Stimulated activated CD8-positive, alpha-beta memory T cell treated with anti-CD3 and anti-CD28 coated beads, Interleukin-12 subunit alpha, Interleukin-12 subunit beta, amount 100 ng/mL, for 4 hours (primary cell): ENCODE measurements around the gene CBR4.
"Not testable (repeated sequence)": the region's sequence is repeated elsewhere in the genome, so short reads cannot be mapped to it uniquely, and the experiment has no call there.

Source experiments
- DNase-seq: peaks from one replicate; pipeline ENCODE4 v3.0.0-alpha.2; 2020; ENCODE audit warnings: low read depth

Gene CBR4

DNA sequence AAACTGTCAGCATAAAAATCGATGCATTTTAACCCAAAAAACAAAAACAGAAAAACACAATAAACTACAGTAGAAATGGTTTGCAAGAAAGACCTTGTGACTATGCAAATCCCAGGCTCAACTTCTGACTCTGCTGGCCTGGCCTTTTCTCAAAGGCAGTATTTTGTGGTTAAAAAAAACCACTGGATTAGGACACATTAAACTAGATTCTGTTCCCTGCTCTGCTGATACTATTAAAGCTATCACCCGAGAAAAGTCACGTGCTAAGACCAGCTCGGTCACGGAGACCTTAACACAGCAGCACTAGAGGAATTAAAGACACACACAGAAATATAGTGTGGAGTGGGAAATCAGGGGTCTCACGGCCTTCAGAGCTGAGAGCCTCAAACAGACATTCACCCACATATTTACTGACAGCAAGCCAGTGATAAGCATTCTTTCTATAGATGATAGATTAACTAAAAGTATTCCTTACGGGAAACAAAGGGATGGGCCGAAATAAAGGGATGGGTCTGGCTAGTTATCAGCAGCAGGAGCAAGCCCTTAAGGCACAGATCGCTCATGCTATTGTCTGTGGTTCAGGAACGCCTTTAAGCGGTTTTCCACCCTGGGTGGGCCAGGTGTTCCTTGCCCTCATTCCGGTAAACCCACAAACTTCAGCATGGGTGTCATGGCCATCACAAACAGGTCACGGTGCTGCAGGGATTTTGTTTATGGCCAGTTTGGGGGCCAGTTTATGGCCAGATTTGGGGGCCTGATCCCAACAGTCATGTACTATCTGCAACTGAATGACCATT lies 16.1 kb downstream of the CBR4 start:
- DNase-seq: no peak

DNA sequence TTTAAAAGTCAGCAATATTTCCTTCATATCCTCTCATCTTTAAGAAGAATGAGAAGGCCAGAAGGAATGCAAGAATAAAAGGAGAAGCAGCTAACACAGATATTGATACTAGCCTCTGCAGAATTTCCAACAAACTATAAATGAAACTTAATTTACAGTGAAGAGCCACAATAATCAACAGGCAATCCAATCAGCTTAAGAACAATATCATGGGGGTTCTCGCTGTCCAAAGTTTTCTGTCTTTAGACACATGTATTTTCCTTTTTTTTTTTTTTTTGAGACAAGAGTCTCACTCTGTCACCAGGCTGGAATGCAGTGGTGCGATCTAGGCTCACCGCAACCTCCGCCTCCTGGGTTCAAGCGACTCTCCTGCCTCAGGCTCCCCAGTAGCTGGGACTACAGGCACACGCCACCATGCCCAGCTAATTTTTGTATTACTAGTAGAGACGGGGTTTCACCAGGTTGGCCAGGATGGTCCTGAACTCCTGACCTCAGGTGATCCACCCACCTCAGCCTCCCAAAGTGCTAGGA lies 17.0 kb downstream of the CBR4 start:
- not testable (repeated sequence) for DNase-seq

DNA sequence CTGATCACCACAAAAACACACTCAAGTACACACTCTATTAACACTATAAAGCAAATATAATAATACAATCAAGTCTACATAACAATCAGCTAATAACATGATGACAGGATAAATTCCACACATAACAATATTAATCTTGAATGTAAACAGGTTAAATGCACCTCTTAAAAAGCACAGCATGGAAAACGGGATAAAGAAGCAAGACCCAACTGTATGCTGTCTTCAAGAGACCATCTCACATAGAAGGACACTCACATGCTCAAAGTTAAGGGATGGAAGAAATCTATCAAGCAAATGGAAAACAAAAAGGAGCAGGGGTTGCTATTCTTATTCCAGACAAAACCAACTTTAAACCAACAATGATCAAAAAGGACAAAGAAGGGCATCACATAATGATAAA lies 28.1 kb downstream of the CBR4 start:
- no peak for DNase-seq

DNA sequence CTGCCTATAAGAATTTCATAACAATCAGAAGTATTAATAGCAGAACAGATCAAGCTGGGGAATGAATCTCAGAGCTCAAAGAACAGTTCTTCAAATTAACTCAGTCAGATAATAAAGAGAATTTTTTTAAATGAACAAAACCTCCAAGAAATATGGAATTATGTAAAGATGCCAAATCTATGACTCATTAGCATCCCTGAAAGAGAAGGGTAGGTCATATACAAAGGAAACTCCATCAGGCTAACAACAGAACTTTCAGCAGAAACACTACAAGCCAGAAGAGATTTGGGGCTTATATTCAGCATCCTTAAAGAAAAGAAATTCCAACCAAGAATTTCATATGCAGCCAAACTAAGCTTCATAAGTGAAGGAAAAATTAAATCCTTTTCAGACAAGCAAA lies 28.6 kb downstream of the CBR4 start:
- no peak for DNase-seq

DNA sequence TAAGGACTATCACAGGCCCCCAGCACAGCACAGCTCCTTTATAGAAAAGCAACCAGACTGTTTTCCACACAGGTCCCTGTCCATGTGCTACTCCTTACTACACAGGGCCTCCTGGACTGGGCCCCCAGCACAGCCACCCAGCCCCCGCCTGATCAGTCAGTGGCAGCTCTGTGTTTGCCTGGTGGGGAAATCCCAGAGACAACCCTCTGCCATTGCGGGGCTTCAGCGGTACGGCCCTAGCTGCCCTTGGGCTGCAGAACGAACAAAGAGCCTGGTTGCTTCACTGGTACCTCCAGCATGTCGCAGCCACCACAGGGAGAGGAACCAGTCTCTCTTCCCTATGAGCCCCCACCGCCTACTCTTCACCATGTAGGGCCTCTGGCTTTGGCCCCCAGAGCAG lies 30.7 kb downstream of the CBR4 start:
- DNase-seq: no peak

DNA sequence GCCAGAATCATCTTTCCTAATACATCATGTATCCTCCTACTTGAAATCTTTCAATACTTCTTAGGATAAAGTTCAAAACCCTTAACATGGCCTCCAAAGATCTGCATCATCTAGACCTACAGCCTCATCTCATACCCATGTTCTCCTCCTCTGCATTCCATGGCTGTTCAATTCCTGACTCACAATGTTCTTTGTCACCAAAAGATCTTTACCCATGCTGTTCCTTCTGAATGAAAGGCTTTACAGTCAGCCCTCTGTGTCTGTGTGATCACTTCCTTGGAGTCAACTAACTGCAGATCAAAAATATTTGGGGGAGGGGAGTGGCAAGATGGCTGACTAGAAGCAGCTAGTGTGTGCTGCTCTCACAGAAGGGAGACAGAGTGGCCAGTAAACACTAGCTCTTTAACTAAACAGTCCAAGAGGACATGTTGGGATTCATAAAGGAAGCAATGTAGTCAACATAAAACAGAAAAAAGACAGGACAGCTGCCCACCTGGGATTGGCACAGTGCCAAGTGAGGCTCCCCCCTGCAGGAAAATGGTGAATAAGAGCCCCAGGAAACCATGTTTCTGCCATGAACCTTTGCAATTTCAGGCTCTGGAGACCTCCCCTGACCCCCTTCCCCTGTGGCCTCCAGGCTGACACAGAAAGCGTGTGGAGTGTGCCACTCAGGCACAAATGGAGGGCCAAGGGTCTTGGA lies 31.9 kb downstream of the CBR4 start:
- no peak for DNase-seq

DNA sequence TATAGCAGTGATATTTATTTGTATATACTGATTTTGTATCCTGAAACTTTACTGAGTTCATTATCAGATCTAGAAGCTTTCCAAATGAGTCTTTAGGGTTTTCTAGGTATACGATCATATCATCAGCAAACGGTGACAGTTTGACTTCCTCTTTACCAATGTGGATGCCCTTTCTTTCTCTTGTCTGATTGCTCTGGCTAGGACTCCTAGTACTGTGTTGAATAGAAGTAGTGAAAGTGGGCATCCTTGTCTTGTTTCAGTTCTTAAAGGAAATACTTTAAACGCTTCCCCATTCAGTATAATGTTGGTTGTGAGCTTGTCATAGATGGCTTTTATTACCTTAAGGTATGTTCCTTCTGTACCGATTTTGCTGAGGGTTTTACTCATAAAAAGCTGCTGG lies 37.5 kb downstream of the CBR4 start:
- DNase-seq: no peak

DNA sequence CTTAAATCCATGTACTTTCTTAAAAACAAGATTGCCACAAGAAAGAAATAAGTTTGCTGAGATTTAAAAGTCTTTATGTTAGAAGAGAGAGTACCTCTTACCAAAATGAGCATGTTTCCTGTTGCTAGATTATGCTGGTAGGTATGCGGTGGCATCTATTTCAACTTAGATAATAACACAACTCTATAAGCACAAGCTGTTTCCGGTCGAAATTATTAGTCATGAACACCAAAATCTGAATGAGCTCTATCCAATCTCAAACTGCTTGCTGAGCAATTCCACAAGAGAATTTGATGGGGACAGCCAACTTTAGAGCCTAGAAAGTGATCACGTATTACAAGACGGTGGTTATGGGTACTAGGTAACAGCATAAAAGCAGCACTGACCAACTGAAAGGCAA lies 49.3 kb downstream of the CBR4 start:
- no peak for DNase-seq

DNA sequence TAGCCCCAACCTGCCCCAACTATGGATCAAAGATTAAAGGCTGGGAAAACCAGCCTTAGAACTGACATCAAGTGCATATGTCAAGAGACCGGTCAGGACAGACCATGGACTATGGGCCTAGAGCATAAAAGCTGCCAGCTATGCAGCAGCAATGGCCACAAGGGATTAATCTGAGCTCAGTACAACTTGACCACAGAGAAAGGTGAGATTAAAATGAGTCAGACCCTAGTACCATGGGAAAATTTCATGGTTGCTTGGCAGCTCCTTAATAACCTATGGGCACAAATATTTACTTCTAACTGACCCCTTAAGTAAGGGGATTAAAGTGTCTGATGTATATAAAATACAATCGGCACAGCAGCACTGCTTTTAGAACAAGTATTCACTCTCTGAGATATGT lies 54.4 kb downstream of the CBR4 start:
- no peak for DNase-seq

DNA sequence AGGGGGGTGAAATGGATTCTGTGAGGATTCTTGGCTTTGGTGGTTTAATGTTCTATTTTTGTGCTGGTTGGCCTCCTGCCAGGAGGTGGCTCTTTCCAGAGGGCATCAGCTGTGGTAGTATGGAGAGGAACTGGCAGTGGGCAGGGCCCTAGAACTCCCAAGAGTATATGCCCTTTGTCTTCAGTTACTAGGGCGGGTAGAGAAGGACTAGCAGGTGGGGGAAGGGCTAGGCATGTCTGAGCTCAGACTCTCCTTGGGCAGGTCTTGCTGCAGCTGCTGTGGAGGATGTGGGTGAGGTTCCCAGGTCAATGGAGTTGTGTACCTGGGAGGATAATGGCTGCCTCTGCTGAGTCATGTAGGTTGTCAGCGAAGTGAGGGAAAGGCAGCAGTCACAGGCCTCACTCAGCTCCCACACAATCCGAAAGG lies 57.2 kb downstream of the CBR4 start:
- DNase-seq: not testable (repeated sequence)

DNA sequence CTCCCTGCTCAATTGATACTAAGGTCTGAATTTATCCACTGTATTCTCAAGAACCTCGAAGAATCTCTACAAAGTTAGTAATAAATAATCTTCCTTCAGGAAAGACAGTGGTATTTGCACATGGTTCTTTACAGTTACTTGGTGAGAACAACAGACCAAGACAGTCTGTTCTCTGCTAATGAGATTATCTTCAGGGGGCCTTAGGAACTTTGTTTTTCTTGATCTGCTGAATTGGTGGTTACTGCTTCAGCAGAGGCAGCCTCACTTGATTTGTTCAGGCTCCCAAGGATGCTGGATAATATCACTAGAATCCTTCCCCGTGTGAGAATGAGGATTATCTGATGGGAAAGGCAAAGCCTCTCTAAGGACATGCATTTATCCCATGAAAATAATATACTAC lies 64.8 kb downstream of the CBR4 start:
- DNase-seq: no peak

DNA sequence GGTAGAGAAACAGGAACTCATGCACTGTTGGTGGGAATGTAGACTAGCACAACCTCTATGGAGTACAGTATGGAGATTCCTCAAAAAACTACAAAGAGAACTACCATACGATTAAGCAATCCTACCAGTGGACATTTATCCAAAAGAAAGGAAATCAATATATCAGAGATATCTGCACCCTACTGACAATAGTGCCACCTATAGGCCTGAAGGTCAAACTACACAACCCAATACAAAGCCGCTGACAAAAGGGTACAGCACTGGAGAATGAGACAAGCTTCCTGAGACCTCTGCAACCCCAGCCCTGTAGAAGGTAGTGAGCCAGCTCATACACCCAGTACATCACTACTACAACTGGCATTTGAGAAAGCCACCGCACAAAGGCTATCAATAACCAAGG lies 67.1 kb downstream of the CBR4 start:
- DNase-seq: no peak
